Measurements from ENCODE around the gene LRRC10B.

LRRC10B gene

DNA sequence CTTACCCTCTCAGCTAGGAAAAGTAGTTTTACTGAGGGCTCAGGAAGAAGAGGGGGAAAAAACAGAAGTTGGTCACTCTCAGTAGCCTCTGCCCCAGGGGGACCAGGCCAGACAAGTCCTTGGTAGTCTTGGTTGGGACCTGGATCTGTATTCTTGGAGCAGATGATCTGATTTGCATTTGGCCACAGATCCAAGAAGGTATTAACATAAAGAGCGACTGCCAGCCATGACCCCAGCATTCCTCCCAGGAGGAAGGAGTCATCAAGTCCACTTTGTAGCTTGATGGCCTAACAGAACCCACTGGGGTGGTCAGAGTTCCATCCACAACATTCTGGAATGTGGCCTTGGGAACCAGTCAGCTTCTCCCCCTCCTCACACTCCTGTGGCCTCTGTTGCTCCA, 6.0 kb upstream of the LRRC10B start:
- DNase-seq (ENCODE audit: low read depth): no peak
- TF ChIP-seq, protein P1, sequence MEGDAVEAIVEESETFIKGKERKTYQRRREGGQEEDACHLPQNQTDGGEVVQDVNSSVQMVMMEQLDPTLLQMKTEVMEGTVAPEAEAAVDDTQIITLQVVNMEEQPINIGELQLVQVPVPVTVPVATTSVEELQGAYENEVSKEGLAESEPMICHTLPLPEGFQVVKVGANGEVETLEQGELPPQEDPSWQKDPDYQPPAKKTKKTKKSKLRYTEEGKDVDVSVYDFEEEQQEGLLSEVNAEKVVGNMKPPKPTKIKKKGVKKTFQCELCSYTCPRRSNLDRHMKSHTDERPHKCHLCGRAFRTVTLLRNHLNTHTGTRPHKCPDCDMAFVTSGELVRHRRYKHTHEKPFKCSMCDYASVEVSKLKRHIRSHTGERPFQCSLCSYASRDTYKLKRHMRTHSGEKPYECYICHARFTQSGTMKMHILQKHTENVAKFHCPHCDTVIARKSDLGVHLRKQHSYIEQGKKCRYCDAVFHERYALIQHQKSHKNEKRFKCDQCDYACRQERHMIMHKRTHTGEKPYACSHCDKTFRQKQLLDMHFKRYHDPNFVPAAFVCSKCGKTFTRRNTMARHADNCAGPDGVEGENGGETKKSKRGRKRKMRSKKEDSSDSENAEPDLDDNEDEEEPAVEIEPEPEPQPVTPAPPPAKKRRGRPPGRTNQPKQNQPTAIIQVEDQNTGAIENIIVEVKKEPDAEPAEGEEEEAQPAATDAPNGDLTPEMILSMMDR (conservative IDR thresholded peaks at IDR 0.05; ENCODE audit: low read length): no peak
- no peak overlapping the region for H3K4me3 ChIP-seq (ENCODE audit: low read length)

DNA sequence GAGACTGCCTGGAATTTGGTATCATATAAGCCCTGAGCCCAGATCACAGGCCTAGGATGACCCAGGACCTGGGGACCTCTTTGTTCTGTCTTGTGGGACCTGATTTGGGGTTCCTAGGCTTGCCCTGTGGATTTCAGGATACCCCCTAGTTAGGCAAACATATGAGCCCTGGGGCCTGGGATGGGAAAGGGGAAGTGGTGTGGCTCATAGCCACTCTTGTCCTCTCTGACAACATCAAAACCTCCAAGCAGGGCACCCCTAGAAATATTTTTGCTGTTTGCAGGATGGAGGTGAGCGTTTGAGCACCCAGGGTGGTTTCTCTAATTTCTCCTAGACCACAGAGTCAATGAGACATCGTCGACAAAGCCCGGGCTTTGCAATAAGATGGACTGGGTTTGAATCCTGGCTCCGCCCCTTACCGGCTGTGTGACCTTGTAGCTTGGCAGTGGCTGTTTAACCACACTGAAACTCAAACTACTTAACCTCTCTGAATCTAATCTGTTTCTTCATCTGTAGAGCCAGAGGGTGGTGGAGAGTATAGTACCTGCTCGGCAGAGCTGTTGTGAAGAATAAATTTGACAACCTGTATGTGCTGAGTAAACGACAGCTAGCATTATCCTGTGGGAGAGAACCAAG, 5.3 kb upstream of the LRRC10B start:
- no peak overlapping the region for H3K4me3 ChIP-seq (ENCODE audit: low read length)
- TF ChIP-seq, protein P1 (conservative IDR thresholded peaks at IDR 0.05; ENCODE audit: low read length): no peak
- no peak for DNase-seq (ENCODE audit: low read depth)

DNA sequence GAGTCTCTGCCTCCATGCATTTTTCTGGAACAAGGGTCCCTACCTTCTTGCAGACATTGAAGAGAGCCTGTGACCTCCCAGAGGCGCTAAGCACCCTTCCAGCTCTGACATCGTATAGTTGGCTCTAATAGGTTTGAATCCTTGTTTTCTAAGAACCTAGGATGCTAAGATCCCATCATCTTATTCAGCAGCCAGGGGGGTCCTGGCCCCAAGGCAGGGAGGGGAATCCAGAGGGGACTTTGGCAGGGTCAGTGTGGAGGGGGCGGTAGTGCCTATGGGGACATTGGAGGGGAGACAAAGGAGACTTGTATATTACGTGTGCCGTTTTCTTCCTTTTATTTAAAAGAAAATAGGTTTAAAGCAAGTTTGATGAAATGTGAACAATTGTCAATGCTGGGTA, 3.4 kb upstream of the LRRC10B start:
- TF ChIP-seq, protein P1 (conservative IDR thresholded peaks at IDR 0.05; ENCODE audit: low read length): no peak
- no peak for DNase-seq (ENCODE audit: low read depth)
- no peak overlapping the region for H3K4me3 ChIP-seq (ENCODE audit: low read length)

DNA sequence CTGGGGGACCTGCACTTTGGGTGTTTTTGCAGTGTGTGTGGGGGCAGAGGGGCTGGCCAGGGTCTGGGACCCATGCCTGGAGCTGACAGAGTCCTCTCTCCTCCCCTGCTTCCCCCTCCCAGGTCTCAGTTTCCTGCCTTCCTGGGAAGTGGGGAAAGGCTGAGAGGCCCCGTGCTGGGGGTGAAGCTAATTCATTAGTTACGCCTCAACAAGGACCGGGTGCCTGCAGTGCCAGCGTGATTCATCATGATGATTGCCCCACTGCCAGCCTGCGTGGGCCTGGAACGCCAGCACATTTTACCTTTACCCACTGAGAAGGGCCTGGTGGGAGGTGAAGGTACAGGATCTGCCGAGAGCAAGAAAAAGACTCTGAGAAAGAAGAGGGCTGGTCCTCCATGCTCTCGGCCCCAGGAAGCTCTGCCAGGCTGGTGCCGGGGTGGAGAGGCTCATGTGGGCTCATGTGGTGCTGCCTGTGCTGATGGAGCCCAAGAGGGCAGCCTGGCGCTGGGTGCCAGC, 2.9 kb upstream of the LRRC10B start:
- peak; percentile 18 for DNase-seq (ENCODE audit: low read depth)
- TF ChIP-seq, protein P1 (conservative IDR thresholded peaks at IDR 0.05; ENCODE audit: low read length): no peak
- H3K4me3 ChIP-seq (ENCODE audit: low read length): no peak overlapping the region

DNA sequence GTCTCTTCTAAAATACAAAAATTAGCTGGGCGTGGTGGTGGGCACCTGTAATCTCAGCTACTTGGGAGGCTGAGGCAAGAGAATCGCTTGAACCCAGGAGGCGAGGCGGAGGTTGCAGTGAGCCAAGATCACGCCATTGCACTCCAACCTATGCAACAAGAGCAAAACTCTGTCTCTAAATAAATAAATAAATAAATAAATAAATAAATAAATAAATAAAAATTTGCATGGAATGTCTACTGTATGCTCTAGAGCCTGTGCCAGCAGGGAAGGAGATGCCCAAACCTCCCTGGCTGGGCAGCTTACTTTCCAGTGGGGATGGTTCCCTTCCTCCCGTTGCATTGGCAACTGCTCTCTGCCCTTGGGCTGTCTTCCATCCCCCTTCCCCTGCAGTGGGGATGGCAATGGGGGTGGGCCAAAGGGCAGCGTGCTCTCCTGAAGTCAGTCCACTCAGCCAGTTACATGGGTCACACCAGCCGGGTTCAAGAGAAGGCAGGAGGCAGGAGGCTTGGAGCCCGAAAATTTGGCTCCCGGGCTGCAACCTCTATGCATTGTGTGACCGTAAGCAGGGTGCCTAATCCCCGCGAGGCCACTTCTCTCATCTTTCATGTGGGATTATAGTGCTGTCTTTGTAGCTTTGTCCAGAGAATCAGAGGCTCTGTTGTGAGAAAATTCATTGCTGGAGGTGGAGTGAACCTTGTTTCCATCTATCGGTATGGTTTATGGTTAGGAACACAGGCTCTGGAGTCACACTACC, 1.4 kb upstream of the LRRC10B start:
- TF ChIP-seq, protein P1 (conservative IDR thresholded peaks at IDR 0.05; ENCODE audit: low read length): no peak
- H3K4me3 ChIP-seq (ENCODE audit: low read length): no peak overlapping the region
- DNase-seq (ENCODE audit: low read depth): no peak

DNA sequence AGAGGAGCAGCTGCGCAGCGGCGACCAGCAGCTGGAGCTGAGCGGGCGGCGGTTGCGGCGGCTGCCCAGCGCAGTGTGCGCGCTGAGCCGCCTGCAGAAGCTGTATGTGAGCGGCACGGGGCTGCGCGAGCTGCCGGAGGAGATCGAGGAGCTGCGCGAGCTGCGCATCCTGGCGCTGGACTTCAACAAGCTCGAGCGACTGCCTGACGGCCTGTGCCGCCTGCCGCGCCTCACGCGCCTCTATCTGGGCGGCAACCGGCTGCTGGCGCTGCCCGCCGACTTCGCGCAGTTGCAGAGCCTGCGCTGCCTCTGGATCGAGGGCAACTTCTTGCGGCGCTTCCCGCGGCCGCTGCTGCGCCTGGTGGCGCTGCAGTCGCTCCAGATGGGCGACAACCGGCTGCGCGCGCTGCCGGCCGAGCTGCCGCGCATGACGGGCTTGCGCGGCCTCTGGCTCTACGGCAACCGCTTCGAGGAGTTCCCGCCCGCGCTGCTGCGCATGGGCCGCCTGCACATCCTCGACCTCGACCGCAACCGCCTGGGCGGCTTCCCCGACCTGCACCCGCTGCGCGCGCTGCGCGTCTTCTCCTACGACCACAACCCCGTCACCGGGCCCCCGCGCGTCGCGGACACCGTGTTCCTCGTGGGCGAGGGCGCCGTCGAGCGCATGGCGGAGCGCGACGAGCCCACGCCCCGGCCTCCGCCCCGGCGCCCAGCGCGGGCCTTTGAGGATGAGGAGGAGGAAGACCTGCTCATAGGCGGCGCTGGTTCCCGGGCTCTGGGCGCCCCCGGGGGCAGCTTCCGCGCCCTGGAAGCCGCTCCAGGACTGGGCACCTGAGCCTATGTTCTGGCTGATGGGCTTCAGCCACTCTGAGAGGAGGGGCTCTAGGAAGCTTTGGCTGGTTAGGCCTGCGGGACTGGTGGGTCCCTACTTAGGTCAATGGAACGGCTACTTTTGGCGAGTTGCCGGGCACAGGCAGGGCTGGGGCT, 787 bp downstream of the LRRC10B start:
- TF ChIP-seq, protein P1 (conservative IDR thresholded peaks at IDR 0.05; ENCODE audit: low read length): peak; percentile 21; the same call in 1 of the 2 replicates
- DNase-seq (ENCODE audit: low read depth): peak; percentile 63
- H3K4me3 ChIP-seq (ENCODE audit: low read length): no peak overlapping the region
